Smooth muscle cell (in vitro differentiated cells): Measurements from ENCODE around the gene RPL41. TPM values are rescaled to one million over a fixed set of nuclear protein-coding genes. Genes with fewer than 3 reads are reported as not detected.

ENCODE experiments used
- DNase-seq: peaks from one replicate; lab custom pipeline; 2025; ENCODE audit not compliant: unreplicated experiment; lab: John Stamatoyannopoulos, UW
- H2AFZ ChIP-seq: fragments of 200-600 bp; sonication (generic); 2 replicates; pipeline ENCODE4 v1.6.0; 2016; ENCODE audit warnings: antibody characterized with exemption, low read depth, mild to moderate bottlenecking
- H3F3A ChIP-seq: fragments of 200-600 bp; sonication (generic); 2 replicates; pipeline ENCODE4 v1.6.0; 2017; ENCODE audit warnings: antibody characterized with exemption, low read depth
- H3K27ac ChIP-seq: fragments of 200-600 bp; sonication (generic); 2 replicates; pipeline ENCODE4 v1.5.1; 2016; ENCODE audit warnings: low read depth, mild to moderate bottlenecking
- H3K27me3 ChIP-seq: fragments of 200-600 bp; sonication (generic); 2 replicates; pipeline ENCODE4 v1.6.1; 2016; ENCODE audit warnings: low read depth, mild to moderate bottlenecking
- H3K36me3 ChIP-seq: fragments of 200-600 bp; sonication (generic); 2 replicates; pipeline ENCODE4 v1.5.1; 2016; ENCODE audit warnings: low read depth
- H3K4me1 ChIP-seq: fragments of 200-600 bp; sonication (generic); 2 replicates; pipeline ENCODE4 v1.5.1; 2016; ENCODE audit warnings: low read depth
- H3K4me2 ChIP-seq: fragments of 200-600 bp; sonication (generic); 2 replicates; pipeline ENCODE4 v1.6.0; 2016; ENCODE audit warnings: mild to moderate bottlenecking
- H3K4me3 ChIP-seq: fragments of 200-600 bp; sonication (generic); 2 replicates; pipeline ENCODE4 v1.5.1; 2016; ENCODE audit warnings: mild to moderate bottlenecking
- H3K79me2 ChIP-seq: fragments of 200-600 bp; sonication (generic); 2 replicates; pipeline ENCODE4 v1.6.0; 2016; ENCODE audit warnings: low read depth, mild to moderate bottlenecking
- H3K9ac ChIP-seq: fragments of 200-600 bp; sonication (generic); 2 replicates; pipeline ENCODE4 v1.6.0; 2016; ENCODE audit warnings: low read depth
- H3K9me3 ChIP-seq: fragments of 200-600 bp; sonication (generic); replicated peaks from 2 replicates; pipeline ENCODE4 v1.5.1; 2016; ENCODE audit warnings: low read depth
- H4K20me1 ChIP-seq: fragments of 200-600 bp; sonication (generic); 2 replicates; pipeline ENCODE4 v1.6.0; 2016; ENCODE audit warnings: low read depth
- CTCF ChIP-seq: fragments of 200-600 bp; sonication (generic); IDR thresholded peaks from 2 replicates; pipeline ENCODE4 v1.5.1; 2017; ENCODE audit warnings: borderline replicate concordance, mild to moderate bottlenecking, antibody characterized with exemption; ENCODE audit not compliant: insufficient read depth, poor library complexity, severe bottlenecking
- whole genome bisulfite sequencing: methylation state at CpG from one replicate; pipeline ENCODE4 v1.1.7; 2016; ENCODE audit warnings: low lambda C conversion rate; 5-methylcytosine and 5-hydroxymethylcytosine counted together
- polyA plus RNA-seq: library from polyadenylated mRNA; unstranded; fragments of >200 nt; fragmentation: Nextera tagmentation; extraction: Ambion mirVana; gene quantifications from 2 replicates; pipeline ENCODE4 v1.2.1, GENCODE V29; 2016
- total RNA-seq: library from RNA; depleted of rRNA; stranded (reverse); fragments of >200 nt; gene quantifications from 2 replicates; pipeline ENCODE4 v1.2.3, GENCODE V29; 2014

Gene RPL41
- total and polyA plus RNA-seq, 2 experiments from 2014 or later = 2,414 to 3,246 TPM

- no peak for TF ChIP-seq CTCF
- Histone ChIP-seq H3K4me3 (peak overlapping the region; percentile 56), H4K20me1 (no peaks in the 10 kb centered on the region), H3K4me2 (peak overlapping the region; percentile 82), H3K9ac (no peak overlapping the region), H3K4me1 (peaks cover 3% of the 10 kb centered on the region), H2AFZ (no peak overlapping the region), H3K36me3 (no peaks in the 10 kb centered on the region), H3K27ac (no peak overlapping the region), H3K9me3 (no peaks in the 10 kb centered on the region), H3K79me2 (no peaks in the 10 kb centered on the region), H3F3A (no peaks in the 10 kb centered on the region), H3K27me3 (peaks cover 10% of the 10 kb centered on the region)
- no peak for DNase-seq
- 93% methylated on average over 1 of the region's 1 CpG for WGBS
Observed at GRCh38 chr12:56078427-56078826, 38.0 kb upstream of the RPL41 start.

- Histone ChIP-seq H3K79me2 (no peaks in the 10 kb centered on the region), H3K4me2 (peak overlapping the region; percentile 82), H3K4me3 (peak overlapping the region; percentile 56), H3K27ac (peak overlapping the region; percentile 26), H3K4me1 (peaks cover 3% of the 10 kb centered on the region), H4K20me1 (no peaks in the 10 kb centered on the region), H3K27me3 (peaks cover 10% of the 10 kb centered on the region), H3K36me3 (no peaks in the 10 kb centered on the region), H2AFZ (peak overlapping the region; percentile 86), H3F3A (no peaks in the 10 kb centered on the region), H3K9me3 (no peaks in the 10 kb centered on the region), H3K9ac (no peak overlapping the region)
- peak; percentile 67 for DNase-seq
- 3% methylated on average over 50 of the region's 50 CpGs for WGBS
- TF ChIP-seq CTCF = peak; percentile 49
Observed at GRCh38 chr12:56078931-56079722, 37.3 kb upstream of the RPL41 start.

GRCh38 chr12:56079723-56080555 lies 36.5 kb upstream of the RPL41 start, which contains the start of gene ERBB3:
Gene ERBB3 (plus strand): TSS chr12:56080165. CDS start chr12:56080301, 136 bp downstream.
- Histone ChIP-seq H2AFZ (peak within 1 kb of the TSS; percentile 86), H3K27ac (peak within 1 kb of the TSS; percentile 26), H3K4me2 (peak within 1 kb of the TSS; percentile 82), H3K9me3 (no peaks in the 10 kb centered on the region), H3K4me3 (peak within 1 kb of the TSS; percentile 56), H4K20me1 (no peaks in the 10 kb centered on the region), H3K27me3 (peaks cover 10% of the 10 kb centered on the region), H3K79me2 (no peaks in the 10 kb centered on the region), H3K4me1 (peaks cover 3% of the 10 kb centered on the region), H3K36me3 (no peaks in the 10 kb centered on the region), H3K9ac (peak within 1 kb of the TSS; percentile 16), H3F3A (no peaks in the 10 kb centered on the region)
- DNase-seq = peak; percentile 55
- TF ChIP-seq CTCF = no peak
- under 1% methylated on average over 45 of the region's 59 CpGs for WGBS
